Activated CD4-positive, alpha-beta T cell treated with anti-CD3 and anti-CD28 coated beads, Interleukin-2, amount 10 ng/mL, durations not matched to agents 24 days and 14 days (primary cell): Measurements from ENCODE around the gene DCP2. TPM values are rescaled to one million over a fixed set of nuclear protein-coding genes. Genes with fewer than 3 reads are reported as not detected.

ENCODE experiments used
- DNase-seq: peaks from one replicate; pipeline ENCODE4 v3.0.0; 2022
- H3K27ac Mint-ChIP-seq: one replicate; pipeline ENCODE4 v1.8.0; 2022; ENCODE audit warnings: mild to moderate bottlenecking, mixed read lengths
- H3K27me3 Mint-ChIP-seq: one replicate; pipeline ENCODE4 v1.8.0; 2022; ENCODE audit warnings: mixed read lengths
- H3K36me3 Mint-ChIP-seq: one replicate; pipeline ENCODE4 v1.8.0; 2022; ENCODE audit warnings: low read depth, mild to moderate bottlenecking, mixed read lengths
- H3K4me1 Mint-ChIP-seq: one replicate; pipeline ENCODE4 v1.8.0; 2021; ENCODE audit warnings: mixed read lengths
- H3K4me3 Mint-ChIP-seq: one replicate; pipeline ENCODE4 v1.8.0; 2022; ENCODE audit warnings: mild to moderate bottlenecking, moderate library complexity, mixed read lengths
- H3K9me3 Mint-ChIP-seq: one replicate; pipeline ENCODE4 v1.8.0; 2021; ENCODE audit warnings: mixed read lengths
- intact Hi-C: fragments of 100-400 bp; cut with micrococcal nuclease; formaldehyde crosslinking; loops from one replicate; pipeline ENCODE4 v1.15.1; 2023
- total RNA-seq: library from RNA; stranded (reverse); gene quantifications from 2 replicates; pipeline ENCODE4 v1.2.3, GENCODE V29; 2022

The DCP2 gene
- total RNA-seq, 1 donor from 2014 or later, result 73.6 TPM

GRCh38 chr5:113035096-113035495 lies 58.5 kb downstream of the DCP2 start:
- H3K27me3 Mint-ChIP-seq, result no peaks in the 10 kb centered on the region
- no peak for DNase-seq
- H3K4me1 Mint-ChIP-seq, result peaks cover 6% of the 10 kb centered on the region
- no peak overlapping the region for H3K4me3 Mint-ChIP-seq
- intact Hi-C loops, result no loop called here
- H3K9me3 Mint-ChIP-seq, result no peaks in the 10 kb centered on the region
- no peak overlapping the region for H3K27ac Mint-ChIP-seq
- H3K36me3 Mint-ChIP-seq, result no peaks in the 10 kb centered on the region

DNA sequence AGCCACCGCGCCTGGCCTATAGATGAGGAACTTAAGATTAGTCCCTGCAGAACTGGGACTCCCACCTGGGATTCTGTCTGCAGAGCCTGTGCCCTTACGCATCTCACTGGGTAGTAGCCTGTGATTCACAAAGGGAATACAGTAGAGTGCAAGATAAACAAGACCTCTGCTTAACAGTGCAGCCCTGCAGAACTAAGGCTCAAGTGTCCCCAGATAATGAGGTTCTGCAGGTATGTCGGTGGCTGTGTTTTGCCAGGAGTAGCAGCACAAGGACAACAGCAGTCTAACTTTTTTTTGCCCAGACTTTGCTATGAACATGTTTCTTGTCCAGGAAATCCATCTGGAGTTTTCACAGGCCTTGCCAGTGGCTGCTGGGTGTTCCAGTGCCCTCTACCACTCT lies 59.7 kb downstream of the DCP2 start:
- no peak overlapping the region for H3K27ac Mint-ChIP-seq
- no peak overlapping the region for H3K4me3 Mint-ChIP-seq
- intact Hi-C loops, result no loop called here
- H3K9me3 Mint-ChIP-seq, result no peaks in the 10 kb centered on the region
- H3K4me1 Mint-ChIP-seq, result peaks cover 8% of the 10 kb centered on the region
- no peaks in the 10 kb centered on the region for H3K36me3 Mint-ChIP-seq
- DNase-seq, result no peak
- H3K27me3 Mint-ChIP-seq, result peaks cover 1% of the 10 kb centered on the region

GRCh38 chr5:113036826-113037225 lies 60.2 kb downstream of the DCP2 start:
- H3K27me3 Mint-ChIP-seq, result peaks cover 2% of the 10 kb centered on the region
- H3K4me1 Mint-ChIP-seq, result peaks cover 9% of the 10 kb centered on the region
- no peak overlapping the region for H3K4me3 Mint-ChIP-seq
- DNase-seq, result no peak
- H3K9me3 Mint-ChIP-seq, result no peaks in the 10 kb centered on the region
- no peaks in the 10 kb centered on the region for H3K36me3 Mint-ChIP-seq
- H3K27ac Mint-ChIP-seq, result no peak overlapping the region
- intact Hi-C loops, result no loop called here

DNA sequence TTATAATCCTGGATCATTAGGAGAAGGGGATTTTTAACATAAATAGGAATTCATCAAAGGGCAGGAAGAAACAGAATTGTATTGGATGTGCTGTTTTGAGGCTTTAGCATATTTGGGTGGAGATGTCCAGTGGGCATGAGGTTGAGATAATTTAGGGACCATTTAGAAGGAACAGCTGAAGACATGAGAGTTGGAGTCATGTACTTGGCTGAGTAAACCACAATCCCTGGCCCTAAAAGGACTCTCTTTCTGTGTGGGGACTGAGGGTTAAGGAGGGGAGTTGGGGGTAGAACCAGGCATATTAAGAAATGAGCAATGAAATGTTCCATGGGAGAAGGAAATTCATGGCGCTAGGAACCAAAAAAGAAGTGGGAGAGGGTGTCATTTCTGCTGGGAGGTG lies 61.5 kb downstream of the DCP2 start:
- Mint-ChIP-seq H3K36me3 (no peaks in the 10 kb centered on the region), H3K4me1 (peaks cover 9% of the 10 kb centered on the region), H3K4me3 (no peak overlapping the region), H3K27me3 (peaks cover 2% of the 10 kb centered on the region), H3K27ac (no peak overlapping the region), H3K9me3 (no peaks in the 10 kb centered on the region)
- intact Hi-C loops, result no loop called here
- no peak for DNase-seq

DNA sequence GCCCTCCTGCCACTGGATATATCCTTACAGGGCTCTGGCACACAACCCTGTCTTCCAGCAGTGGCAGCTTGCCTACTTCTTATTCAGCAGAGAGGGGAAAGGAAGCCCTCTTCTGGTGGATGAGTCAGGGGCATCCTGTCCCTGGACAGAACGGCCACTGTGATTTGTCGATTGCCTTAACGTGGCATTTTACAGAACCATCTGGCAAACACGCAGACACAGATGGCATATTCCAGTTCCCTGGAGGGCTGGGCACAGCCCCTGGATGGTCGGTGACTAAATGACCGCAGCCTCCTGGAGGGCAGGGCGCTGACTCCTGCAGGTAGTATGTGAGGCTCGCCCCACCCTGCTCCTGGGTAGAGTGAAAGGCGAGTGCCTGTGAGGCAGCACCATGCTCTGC lies 62.1 kb downstream of the DCP2 start:
- peaks cover 9% of the 10 kb centered on the region for H3K4me1 Mint-ChIP-seq
- H3K4me3 Mint-ChIP-seq, result no peak overlapping the region
- H3K27ac Mint-ChIP-seq, result no peak overlapping the region
- intact Hi-C loops, result no loop called here
- no peaks in the 10 kb centered on the region for H3K36me3 Mint-ChIP-seq
- no peaks in the 10 kb centered on the region for H3K9me3 Mint-ChIP-seq
- DNase-seq, result no peak
- H3K27me3 Mint-ChIP-seq, result peaks cover 2% of the 10 kb centered on the region

GRCh38 chr5:113039229-113039933 lies 62.8 kb downstream of the DCP2 start:
- no peak for DNase-seq
- no peak overlapping the region for H3K27ac Mint-ChIP-seq
- H3K4me1 Mint-ChIP-seq, result peaks cover 9% of the 10 kb centered on the region
- intact Hi-C loops, result no loop called here
- H3K4me3 Mint-ChIP-seq, result no peak overlapping the region
- H3K36me3 Mint-ChIP-seq, result no peaks in the 10 kb centered on the region
- no peaks in the 10 kb centered on the region for H3K9me3 Mint-ChIP-seq
- H3K27me3 Mint-ChIP-seq, result peaks cover 2% of the 10 kb centered on the region

- H3K27ac Mint-ChIP-seq, result no peak overlapping the region
- no peak overlapping the region for H3K4me3 Mint-ChIP-seq
- no peak for DNase-seq
- peaks cover 2% of the 10 kb centered on the region for H3K27me3 Mint-ChIP-seq
- intact Hi-C loops, result no loop called here
- H3K9me3 Mint-ChIP-seq, result no peaks in the 10 kb centered on the region
- H3K36me3 Mint-ChIP-seq, result no peaks in the 10 kb centered on the region
- H3K4me1 Mint-ChIP-seq, result peaks cover 7% of the 10 kb centered on the region
Measured at GRCh38 chr5:113039934-113040285, 63.3 kb downstream of the DCP2 start.

DNA sequence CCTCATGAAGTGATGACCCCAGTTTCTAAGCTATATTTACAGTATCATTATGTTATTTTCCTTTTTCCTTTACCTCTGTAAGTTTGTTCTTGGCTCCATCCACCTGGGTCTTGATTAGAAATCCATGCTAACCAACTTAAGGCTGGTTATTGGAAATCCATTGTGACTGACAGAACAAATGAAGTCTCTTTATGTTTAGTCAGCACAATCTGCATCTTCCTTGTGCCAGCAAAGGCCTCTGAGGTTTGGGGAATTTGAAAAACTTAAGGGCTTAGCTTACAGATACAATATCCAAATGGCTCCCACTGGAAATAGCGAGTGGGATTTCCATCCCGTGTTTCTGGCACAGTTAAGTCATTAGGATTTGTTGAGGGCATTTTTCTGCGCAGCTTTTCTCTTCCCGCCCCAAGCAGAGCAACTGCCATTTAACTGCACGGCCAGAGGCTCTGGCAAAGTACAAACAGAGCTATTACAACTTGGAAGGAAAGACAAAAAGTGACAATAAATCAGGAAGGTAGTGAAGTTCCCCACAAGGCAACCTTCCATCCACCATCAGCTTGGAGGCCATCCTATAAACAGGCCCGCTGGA lies 64.2 kb downstream of the DCP2 start:
- no peak for DNase-seq
- intact Hi-C loops, result no loop called here
- Mint-ChIP-seq H3K27ac (no peak overlapping the region), H3K27me3 (peaks cover 2% of the 10 kb centered on the region), H3K4me3 (no peak overlapping the region), H3K4me1 (peaks cover 3% of the 10 kb centered on the region), H3K36me3 (no peaks in the 10 kb centered on the region), H3K9me3 (no peaks in the 10 kb centered on the region)

DNA sequence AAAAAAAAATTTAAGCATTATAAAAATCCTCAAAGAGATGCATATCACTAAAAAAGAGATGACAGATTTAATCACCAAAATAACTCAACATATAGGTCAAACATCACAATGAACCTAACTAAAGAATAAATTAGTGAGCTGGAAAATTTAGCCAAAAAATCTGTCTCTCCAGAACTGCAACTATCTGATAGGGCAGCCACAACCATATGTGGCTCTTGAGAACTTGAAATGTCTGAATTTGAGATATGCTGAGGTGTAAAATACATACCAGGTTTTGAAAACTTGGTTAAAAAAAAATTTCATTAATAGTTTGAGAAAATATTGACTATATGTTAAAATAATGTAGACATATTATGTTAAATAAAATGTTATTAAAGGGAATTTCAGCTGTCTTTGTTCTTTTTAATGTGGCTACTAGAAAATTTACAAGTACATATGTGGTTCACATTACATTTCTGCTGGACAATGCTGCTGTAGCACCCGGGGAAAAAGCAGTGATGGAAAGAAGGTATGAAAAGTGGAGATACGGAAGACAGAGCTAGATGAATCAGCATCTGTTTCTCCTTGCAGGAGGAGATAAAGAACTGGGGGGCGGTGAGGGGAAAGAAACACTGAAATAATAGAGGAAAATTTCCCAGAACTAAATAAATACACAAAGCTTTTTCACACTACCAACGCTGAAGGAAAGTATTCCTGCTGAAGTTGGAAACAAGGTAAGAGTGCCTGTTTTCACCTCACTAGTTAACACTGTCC lies 66.1 kb downstream of the DCP2 start:
- H3K9me3 Mint-ChIP-seq, result no peaks in the 10 kb centered on the region
- H3K27ac Mint-ChIP-seq, result no peak overlapping the region
- peaks cover 2% of the 10 kb centered on the region for H3K27me3 Mint-ChIP-seq
- peaks cover 3% of the 10 kb centered on the region for H3K4me1 Mint-ChIP-seq
- DNase-seq, result no peak
- no peak overlapping the region for H3K4me3 Mint-ChIP-seq
- intact Hi-C loops, result no loop called here
- H3K36me3 Mint-ChIP-seq, result no peaks in the 10 kb centered on the region

DNA sequence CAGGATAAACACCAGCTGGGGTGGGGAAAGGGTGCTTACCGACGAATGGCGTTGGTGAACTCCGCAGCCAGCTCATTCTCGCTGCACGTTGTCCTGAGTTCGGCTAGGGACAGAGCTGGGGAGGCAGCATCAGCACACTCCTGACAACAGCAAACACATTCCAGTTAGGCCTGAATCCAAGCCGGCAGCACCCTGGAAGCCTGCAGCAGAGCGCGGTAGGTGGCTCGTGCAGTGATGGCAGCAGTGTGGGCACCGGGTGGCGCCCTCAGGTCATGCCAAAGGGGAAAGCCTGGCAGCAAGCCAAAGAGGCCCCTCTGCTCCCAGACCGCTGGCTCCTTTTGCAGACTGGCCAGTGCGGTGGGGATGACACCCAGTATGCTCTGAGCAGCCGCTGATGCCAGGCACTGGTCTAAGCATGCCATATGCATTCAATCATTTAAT lies 66.9 kb downstream of the DCP2 start:
- Mint-ChIP-seq H3K4me1 (peaks cover 5% of the 10 kb centered on the region), H3K36me3 (no peaks in the 10 kb centered on the region), H3K9me3 (no peaks in the 10 kb centered on the region), H3K27me3 (peaks cover 2% of the 10 kb centered on the region), H3K27ac (no peak overlapping the region), H3K4me3 (no peak overlapping the region)
- intact Hi-C loops, result no loop called here
- no peak for DNase-seq

DNA sequence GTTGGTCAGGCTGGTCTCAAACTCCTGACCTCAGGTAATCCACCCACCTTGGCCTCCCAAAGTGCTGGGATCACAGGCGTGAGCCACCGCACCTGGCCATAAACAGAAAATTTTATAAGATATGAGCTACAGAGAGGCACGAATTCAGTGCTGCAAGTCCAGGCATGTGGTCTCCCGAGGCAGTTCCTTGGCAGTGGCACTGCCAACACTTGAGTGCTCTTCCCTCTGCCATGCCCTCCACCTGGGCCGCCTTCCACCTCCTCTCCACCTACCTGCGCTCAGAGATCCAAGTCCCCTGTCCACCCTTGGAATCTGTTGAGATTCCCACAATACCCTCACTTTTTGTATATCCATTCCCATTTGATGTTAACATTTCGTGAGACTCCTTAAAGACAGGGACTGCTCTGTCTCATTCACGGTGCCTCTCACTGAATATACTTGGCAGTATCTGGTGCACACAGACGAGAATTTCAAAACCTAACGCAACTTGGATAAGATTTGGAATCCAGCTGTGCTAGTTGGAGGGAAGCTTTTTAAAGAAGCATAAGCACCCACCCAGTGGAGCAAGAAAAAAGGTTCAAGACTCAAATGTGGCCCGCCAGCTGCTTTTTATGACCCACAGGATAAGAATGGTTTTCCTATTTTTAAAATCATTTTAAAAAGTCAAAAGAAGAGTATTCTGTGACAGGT lies 68.3 kb downstream of the DCP2 start:
- Mint-ChIP-seq H3K4me3 (no peak overlapping the region), H3K4me1 (peaks cover 7% of the 10 kb centered on the region), H3K27me3 (peaks cover 2% of the 10 kb centered on the region), H3K27ac (no peak overlapping the region), H3K36me3 (no peaks in the 10 kb centered on the region), H3K9me3 (no peaks in the 10 kb centered on the region)
- no peak for DNase-seq
- intact Hi-C loops, result no loop called here

DNA sequence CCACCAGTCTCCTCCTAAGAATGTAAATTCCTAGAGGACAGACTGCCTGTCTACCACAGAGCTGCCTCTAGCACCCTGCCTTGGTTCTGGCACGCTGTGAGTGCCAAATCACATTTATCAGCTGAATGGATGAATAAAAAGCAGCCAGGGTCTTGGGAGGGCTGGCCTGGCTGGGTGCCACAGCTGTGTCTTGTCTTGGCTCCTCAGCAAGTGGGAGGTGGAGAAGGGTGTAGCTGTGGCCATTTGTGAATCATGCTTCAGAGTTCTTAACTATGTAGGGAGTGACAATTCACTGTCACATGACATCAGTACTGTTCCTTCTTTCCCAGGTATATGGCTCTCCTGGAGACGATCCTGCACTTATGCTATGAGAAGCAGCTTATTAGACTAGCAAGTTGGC lies 70.6 kb downstream of the DCP2 start:
- Mint-ChIP-seq H3K4me3 (no peak overlapping the region), H3K9me3 (no peaks in the 10 kb centered on the region)
- intact Hi-C loops, result no loop called here

GRCh38 chr5:113047733-113048652 lies 71.4 kb downstream of the DCP2 start:
- peaks cover 24% of the 10 kb centered on the region for H3K4me1 Mint-ChIP-seq
- DNase-seq, result no peak
- intact Hi-C loops, result no loop called here
- H3K27ac Mint-ChIP-seq, result no peak overlapping the region
- no peaks in the 10 kb centered on the region for H3K9me3 Mint-ChIP-seq
- H3K4me3 Mint-ChIP-seq, result no peak overlapping the region
- no peaks in the 10 kb centered on the region for H3K27me3 Mint-ChIP-seq
- no peaks in the 10 kb centered on the region for H3K36me3 Mint-ChIP-seq

More for the DNA sequence above, 70.6 kb downstream of the DCP2 start:
- Mint-ChIP-seq H3K27ac (no peak overlapping the region), H3K4me1 (peaks cover 22% of the 10 kb centered on the region), H3K36me3 (no peaks in the 10 kb centered on the region), H3K27me3 (no peaks in the 10 kb centered on the region)
- no peak for DNase-seq
